Brain microvascular endothelial cell (primary cell): Measurements from ENCODE around the gene CD302.
"Not testable (repeated sequence)": the region's sequence is repeated elsewhere in the genome, so short reads cannot be mapped to it uniquely, and the experiment has no call there.

Experiments used
- DNase-seq: peaks from one replicate; pipeline ENCODE4 v3.0.0-alpha.2; 2020
- H3K27ac ChIP-seq: fragments of 250-450 bp; sonication (Bioruptor Pico); 2 replicates; pipeline ENCODE4 v1.5.1; 2020; ENCODE audit warnings: mild to moderate bottlenecking, moderate library complexity
- H3K27me3 ChIP-seq: fragments of 250-450 bp; sonication (Bioruptor Pico); replicated peaks from 2 replicates; pipeline ENCODE4 v1.5.1; 2020; ENCODE audit warnings: mild to moderate bottlenecking
- H3K36me3 ChIP-seq: fragments of 250-450 bp; sonication (Bioruptor Pico); replicated peaks from 2 replicates; pipeline ENCODE4 v1.5.1; 2020; ENCODE audit warnings: mild to moderate bottlenecking
- H3K4me3 ChIP-seq: 2 replicates; pipeline ENCODE4 v1.5.1; 2011; ENCODE audit warnings: low read depth, mild to moderate bottlenecking, control low read depth, low read length, moderate library complexity
- in situ Hi-C: cut with HindIII; loops from 2 replicates; pipeline ENCODE4 v1.10.0; 2017; ENCODE audit warnings: low sequenced_read_pairs, low pct_ligation_motif_present
- TF ChIP-seq, protein P1 (sequence below): IDR thresholded peaks from 2 replicates; pipeline ENCODE4 v1.5.1; 2011; ENCODE audit warnings: low read depth, mild to moderate bottlenecking, moderate library complexity, low read length, control low read depth, inconsistent platforms; ENCODE audit errors: missing control alignments

The CD302 gene

DNA sequence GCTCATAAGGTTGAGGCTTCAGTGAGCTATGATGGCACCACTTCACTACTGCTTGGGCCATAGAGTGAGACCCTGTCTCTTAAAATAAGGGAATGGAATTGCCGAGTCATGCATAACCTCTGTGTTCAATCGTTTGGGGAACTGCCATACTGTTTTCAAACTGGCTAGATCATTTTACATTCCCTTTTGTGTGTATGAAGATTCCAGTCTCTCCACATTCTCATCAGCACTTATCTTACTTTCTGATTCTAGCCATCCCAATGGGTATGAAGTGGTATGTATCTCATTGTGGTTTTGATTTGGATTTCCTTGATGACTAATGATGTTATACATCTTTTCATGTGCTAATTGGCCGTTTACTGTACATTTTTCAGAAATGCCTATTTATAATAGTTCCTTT lies 62.0 kb downstream of the CD302 start:
- TF ChIP-seq, protein P1, sequence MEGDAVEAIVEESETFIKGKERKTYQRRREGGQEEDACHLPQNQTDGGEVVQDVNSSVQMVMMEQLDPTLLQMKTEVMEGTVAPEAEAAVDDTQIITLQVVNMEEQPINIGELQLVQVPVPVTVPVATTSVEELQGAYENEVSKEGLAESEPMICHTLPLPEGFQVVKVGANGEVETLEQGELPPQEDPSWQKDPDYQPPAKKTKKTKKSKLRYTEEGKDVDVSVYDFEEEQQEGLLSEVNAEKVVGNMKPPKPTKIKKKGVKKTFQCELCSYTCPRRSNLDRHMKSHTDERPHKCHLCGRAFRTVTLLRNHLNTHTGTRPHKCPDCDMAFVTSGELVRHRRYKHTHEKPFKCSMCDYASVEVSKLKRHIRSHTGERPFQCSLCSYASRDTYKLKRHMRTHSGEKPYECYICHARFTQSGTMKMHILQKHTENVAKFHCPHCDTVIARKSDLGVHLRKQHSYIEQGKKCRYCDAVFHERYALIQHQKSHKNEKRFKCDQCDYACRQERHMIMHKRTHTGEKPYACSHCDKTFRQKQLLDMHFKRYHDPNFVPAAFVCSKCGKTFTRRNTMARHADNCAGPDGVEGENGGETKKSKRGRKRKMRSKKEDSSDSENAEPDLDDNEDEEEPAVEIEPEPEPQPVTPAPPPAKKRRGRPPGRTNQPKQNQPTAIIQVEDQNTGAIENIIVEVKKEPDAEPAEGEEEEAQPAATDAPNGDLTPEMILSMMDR: no peak
- H3K27me3 ChIP-seq: no peaks in the 10 kb centered on the region
- in situ Hi-C loops: no loop called here
- H3K27ac ChIP-seq: peak overlapping the region; percentile 42
- no peak for DNase-seq
- peaks cover 32% of the 10 kb centered on the region for H3K36me3 ChIP-seq
- H3K4me3 ChIP-seq: no peak overlapping the region

DNA sequence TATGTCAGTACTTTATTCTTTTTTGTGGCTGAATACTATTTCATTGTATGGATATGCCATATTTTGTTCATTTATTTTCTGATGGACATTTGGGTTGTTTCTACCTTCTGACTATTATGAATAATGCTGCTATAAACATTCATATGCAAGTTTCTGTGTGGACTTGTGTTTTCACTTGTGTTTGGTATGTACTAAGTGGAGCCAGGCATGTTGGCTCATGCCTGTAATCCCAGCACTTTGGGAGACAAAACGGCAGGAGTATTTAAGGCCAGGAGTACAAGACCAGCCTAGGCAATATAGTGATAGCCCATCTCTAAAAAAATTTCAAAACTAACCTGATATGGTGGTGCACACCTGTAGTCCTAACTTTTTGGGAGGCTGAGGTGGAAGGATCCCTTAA lies 62.4 kb downstream of the CD302 start:
- TF ChIP-seq, protein P1: no peak
- in situ Hi-C loops: no loop called here
- Histone ChIP-seq H3K36me3 (peaks cover 36% of the 10 kb centered on the region), H3K27ac (peak overlapping the region; percentile 42), H3K4me3 (no peak overlapping the region), H3K27me3 (no peaks in the 10 kb centered on the region)
- no peak for DNase-seq

DNA sequence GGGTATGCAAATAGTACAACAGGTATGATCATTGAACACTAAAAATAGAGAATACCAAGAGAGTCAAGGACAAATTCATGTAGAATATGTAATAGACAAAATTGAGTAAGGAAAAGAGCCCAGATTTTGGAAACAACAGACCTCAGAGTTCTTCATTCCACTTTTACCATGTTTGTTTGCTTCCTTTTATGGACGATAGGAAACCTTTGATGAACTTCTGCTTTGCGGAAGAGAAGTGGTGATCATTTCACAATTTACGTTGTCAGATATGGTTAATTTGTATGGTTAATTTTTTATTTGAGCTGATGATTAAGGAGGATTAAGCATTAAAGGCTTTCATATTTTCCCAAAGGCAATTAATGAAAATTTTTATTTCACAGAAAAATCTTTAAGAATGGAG lies 69.4 kb downstream of the CD302 start:
- no peaks in the 10 kb centered on the region for H3K27me3 ChIP-seq
- H3K4me3 ChIP-seq: no peak overlapping the region
- H3K36me3 ChIP-seq: peaks cover 24% of the 10 kb centered on the region
- in situ Hi-C loops: no loop called here
- TF ChIP-seq, protein P1: no peak
- no peak for DNase-seq
- no peak overlapping the region for H3K27ac ChIP-seq

DNA sequence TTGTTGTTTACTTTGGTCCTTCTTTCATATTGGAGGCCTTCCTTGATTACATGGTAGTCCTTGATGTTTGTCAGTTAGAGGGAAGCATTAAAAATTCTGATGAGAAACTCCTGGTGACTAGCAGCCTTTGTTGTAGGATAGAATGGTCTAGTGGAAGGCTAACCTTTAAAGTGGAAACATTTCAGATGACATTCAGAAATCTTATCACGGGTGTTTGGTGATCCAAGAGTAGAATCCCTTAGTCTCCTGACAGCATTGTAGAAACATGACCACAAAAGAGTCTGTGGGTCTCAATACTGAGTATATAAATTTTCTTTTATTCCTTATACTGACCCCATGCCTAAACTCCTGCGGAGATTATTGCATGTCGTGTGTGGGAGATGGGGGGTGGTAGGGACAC lies 72.3 kb downstream of the CD302 start:
- no peak overlapping the region for H3K27ac ChIP-seq
- in situ Hi-C loops: no loop called here
- DNase-seq: no peak
- no peak overlapping the region for H3K4me3 ChIP-seq
- H3K36me3 ChIP-seq: peaks cover 23% of the 10 kb centered on the region
- TF ChIP-seq, protein P1: no peak
- H3K27me3 ChIP-seq: no peaks in the 10 kb centered on the region

DNA sequence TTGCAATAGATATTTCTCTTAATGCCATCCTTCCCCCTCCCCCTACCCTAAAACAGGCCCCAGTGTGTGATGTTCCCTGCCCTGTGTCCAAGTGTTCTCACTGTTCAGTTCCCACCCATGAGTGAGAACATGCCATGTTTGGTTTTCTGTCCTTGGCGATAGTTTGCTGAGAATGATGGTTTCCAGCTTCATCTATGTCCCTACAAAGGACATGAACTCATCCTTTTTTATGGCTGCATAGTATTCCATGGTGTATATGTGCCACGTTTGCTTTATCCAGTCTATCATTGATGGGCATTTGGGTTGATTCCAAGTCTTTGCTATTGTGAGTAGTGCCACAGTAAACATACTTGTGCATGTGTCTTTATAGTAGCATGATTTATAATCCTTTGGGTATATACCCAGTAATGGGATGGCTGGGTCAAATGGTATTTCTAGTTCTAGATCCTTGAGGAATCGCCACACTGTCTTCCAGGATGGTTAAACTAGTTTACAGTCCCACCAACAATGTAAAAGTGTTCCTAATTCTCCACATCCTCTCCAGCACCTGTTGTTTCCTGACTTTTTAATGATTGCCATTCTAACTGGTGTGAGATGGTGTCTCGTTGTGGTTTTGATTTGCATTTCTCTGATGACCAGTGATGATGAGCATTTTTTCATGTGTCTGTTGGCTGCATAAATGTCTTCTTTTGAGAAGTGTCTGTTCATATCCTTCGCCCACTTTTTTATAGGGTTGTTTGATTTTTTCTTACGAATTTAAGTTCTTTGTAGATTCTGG lies 73.0 kb downstream of the CD302 start:
- H3K36me3 ChIP-seq: peaks cover 29% of the 10 kb centered on the region
- H3K27ac ChIP-seq, DNase-seq, in situ Hi-C loops, H3K4me3 ChIP-seq, H3K27me3 ChIP-seq: not testable (repeated sequence)

DNA sequence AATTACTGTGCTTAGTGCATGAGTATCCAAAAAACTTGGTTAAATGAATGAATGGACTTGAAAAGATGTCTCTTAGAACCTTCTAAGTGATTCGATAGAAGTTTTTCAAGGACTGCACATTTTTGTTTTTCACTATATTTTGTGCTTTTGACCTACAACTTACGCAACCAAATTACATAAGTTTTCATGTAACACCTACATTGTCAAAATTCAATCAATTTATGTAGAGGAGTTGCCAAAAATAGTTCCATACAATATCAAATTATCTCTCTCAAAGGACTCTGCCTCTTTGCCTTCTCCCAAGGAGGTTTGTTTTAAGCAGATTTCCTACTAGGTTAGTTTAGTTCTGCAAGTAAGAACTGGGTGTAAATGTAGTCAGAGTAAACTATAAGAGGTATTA lies 75.4 kb downstream of the CD302 start:
- no peak overlapping the region for H3K4me3 ChIP-seq
- in situ Hi-C loops: no loop called here

More for the DNA sequence above, 75.4 kb downstream of the CD302 start:
- Histone ChIP-seq H3K27ac (no peak overlapping the region), H3K36me3 (peaks cover 37% of the 10 kb centered on the region), H3K27me3 (no peaks in the 10 kb centered on the region)
- TF ChIP-seq, protein P1: no peak
- DNase-seq: no peak
